Measurements from ENCODE around the gene ATP5F1D.

ATP5F1D gene

GRCh38 chr19:1258707-1259205 lies 17.2 kb downstream of the ATP5F1D start:
- no peak for DNase-seq (ENCODE audit: low read depth in 3 of 3)

GRCh38 chr19:1259206-1259875 lies 17.8 kb downstream of the ATP5F1D start:
- DNase-seq (ENCODE audit: low read depth in 3 of 3) = no peak

GRCh38 chr19:1259876-1260748 lies 18.6 kb downstream of the ATP5F1D start:
- no peak for DNase-seq (ENCODE audit: low read depth in 3 of 3)

- peak; percentile 91 to 97 (median 95) for DNase-seq (ENCODE audit: low read depth in 3 of 3)
Observed at GRCh38 chr19:1260749-1261537, 19.4 kb downstream of the ATP5F1D start.

- DNase-seq (ENCODE audit: low read depth in 3 of 3) = no peak
Observed at GRCh38 chr19:1261538-1261797, 19.9 kb downstream of the ATP5F1D start.

- no peak for DNase-seq (ENCODE audit: low read depth in 3 of 3)
Observed at GRCh38 chr19:1261798-1262622, 20.5 kb downstream of the ATP5F1D start.

GRCh38 chr19:1262623-1263123 lies 21.1 kb downstream of the ATP5F1D start:
- DNase-seq (ENCODE audit: low read depth in 3 of 3) = no peak

- DNase-seq (ENCODE audit: low read depth in 3 of 3) = no peak
Observed at GRCh38 chr19:1263188-1263587, 21.6 kb downstream of the ATP5F1D start.

- DNase-seq (ENCODE audit: low read depth in 3 of 3) = no peak
Observed at GRCh38 chr19:1264801-1265614, 23.5 kb downstream of the ATP5F1D start.

- no peak for DNase-seq (ENCODE audit: low read depth in 3 of 3)
Observed at GRCh38 chr19:1265615-1266128, 24.1 kb downstream of the ATP5F1D start.

- peak in 2 of 3 experiments; percentile 73 to 76 for DNase-seq (ENCODE audit: low read depth in 3 of 3)
Observed at GRCh38 chr19:1266129-1266915, 24.8 kb downstream of the ATP5F1D start.

GRCh38 chr19:1266916-1267476 lies 25.4 kb downstream of the ATP5F1D start:
- no peak for DNase-seq (ENCODE audit: low read depth in 3 of 3)

- DNase-seq (ENCODE audit: low read depth in 3 of 3) = no peak
Observed at GRCh38 chr19:1267477-1268225, 26.1 kb downstream of the ATP5F1D start.

- DNase-seq (ENCODE audit: low read depth in 3 of 3) = no peak
Observed at GRCh38 chr19:1268226-1269064, 26.9 kb downstream of the ATP5F1D start.

GRCh38 chr19:1269065-1269477 lies 27.5 kb downstream of the ATP5F1D start, which contains the start of gene CIRBP:
Gene CIRBP (plus strand): TSS chr19:1269332. CDS start chr19:1270934, 1,602 bp downstream.
- DNase-seq (ENCODE audit: low read depth in 3 of 3) = peak; percentile 98 to 99 (median 98)

GRCh38 chr19:1269478-1270212 lies 28.1 kb downstream of the ATP5F1D start:
- DNase-seq (ENCODE audit: low read depth in 3 of 3) = peak in 2 of 3 experiments; percentile 72 to 75

All from stimulated activated CD4-positive, alpha-beta T cell treated with anti-CD3 and anti-CD28 coated beads, TNF-alpha, amount 100 ng/mL, for 4 hours (primary cell).